OCI-LY7 (cell line): ENCODE measurements around the gene CACNA2D2.

Experiments used
- CTCF ChIP-seq: fragments of 200-600 bp; sonication (generic); conservative IDR thresholded peaks from 2 replicates; pipeline ENCODE4 v1.5.1; 2014; ENCODE audit warnings: mild to moderate bottlenecking, antibody characterized with exemption, low read length, moderate library complexity, mixed read lengths
- EZH2phosphoT487 ChIP-seq: fragments of 200-600 bp; sonication (generic); IDR thresholded peaks from 2 replicates; pipeline ENCODE4 v1.6.1; 2018; ENCODE audit warnings: low read depth, borderline replicate concordance, mild to moderate bottlenecking, mixed run types, antibody characterized with exemption, low read length, moderate library complexity, mixed read lengths

GRCh38 chr3:50481992-50482391 is 21.4 kb downstream of the CACNA2D2 start:
- TF ChIP-seq CTCF (no peak), EZH2phosphoT487 (no peak)
